Smooth muscle cell of the pulmonary artery (primary cell): ENCODE data around the gene FANCG. TPM values are rescaled to one million over a fixed set of nuclear protein-coding genes. Genes with fewer than 3 reads are reported as not detected.

Experiments
- total RNA-seq: library from RNA; depleted of rRNA; stranded (reverse); fragments of >200 nt; gene quantifications from 2 replicates; pipeline ENCODE4 v1.2.3, GENCODE V29; 2014

The FANCG gene
- 10.4 and 10.9 TPM in 2 replicates for total RNA-seq

DNA sequence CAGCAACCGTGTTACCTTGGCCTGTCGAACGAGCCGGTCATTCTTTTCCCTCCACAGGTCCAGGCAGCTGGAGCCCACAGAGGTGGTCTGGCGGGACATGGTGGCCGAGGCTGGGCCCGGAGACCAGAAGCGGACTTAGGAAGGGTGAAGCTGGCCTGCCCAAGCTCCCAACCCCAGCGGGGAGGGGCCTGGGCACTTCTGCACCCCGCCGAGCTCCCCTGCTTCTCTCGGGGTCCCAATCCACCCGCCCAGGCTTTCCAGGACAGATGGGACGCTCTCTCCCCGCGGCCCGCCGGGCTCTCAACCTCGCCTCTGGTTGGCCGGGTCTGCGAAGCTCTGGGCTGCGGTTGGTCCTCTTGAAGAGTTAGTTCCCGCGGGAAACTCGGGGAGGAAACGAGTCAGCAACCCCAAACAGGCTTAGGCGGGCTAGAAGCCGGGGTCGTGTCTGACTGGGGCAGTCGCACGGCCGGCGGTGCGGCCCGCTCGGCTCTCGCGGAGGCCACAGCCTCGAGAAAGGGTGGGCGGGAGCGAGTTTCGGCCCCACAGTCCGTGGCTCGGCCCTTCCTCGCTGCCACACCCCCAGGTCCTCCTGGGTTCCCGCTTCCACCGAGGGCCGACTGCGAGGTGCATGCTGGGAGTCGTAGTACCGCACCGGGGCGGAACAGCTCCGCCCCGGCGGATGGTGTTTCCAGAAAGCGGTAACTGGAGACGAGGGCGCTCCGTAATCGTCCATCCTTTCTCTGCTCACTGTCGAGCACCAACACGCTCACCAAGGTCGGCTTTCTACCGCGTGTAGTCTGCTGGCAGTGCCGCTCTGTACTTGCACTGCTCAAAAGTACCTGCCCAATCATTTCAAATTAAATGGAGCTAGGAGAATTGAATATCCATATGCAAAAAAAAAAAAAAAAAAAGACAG is at the start of gene FANCG:
Gene FANCG, minus strand, starts transcription at position 517 of the 916 bp plus-strand sequence. Its CDS starts 418 bp downstream, at position 99.

GRCh38 chr9:35115680-35116538 is 36.2 kb upstream of the FANCG start, which contains the start of gene ATOSB:
ATOSB (minus strand) TSS chr9:35115862; CDS start chr9:35108274, 7,588 bp downstream.

DNA sequence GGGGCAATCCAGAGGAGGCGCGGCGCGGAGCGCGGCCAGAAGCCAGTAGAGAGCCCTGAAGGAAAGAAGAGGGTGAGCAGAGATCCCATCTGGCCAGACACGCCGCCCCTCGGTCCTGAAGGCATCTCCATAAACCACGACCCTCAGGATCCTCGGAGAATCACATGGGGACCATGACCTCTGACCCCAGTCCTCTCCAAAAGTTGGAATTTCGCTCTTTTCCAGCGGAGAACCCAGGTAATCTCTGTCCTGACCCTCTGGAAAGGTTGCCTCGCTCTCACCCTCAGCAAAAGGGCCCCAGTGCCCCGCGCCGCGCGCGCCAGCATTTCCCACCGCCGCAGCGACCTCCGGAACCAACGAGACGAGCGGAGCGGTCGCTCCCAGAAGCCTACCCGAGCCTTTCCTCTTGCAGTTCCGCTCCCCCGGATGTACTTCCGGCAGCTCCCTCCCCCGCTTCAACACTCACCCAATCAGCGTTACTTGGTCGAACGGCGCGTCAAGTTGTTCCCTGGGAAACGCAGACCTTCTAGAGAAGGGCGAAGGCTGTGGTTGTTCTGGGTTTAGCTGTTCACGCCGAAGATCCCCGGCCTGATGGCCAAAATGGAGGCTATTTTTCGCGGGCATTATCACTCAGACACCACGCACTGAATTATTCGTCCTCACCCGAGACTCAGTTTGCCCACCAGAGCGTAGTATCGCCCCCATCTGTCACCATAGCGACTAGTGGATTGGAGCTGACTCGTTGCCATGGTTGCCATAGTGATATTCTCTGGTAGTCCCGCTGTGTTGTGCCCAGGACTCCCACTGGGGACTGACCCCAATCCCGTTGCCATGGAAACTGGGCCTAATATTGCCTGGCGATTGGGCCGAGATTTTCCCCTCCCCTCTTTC is 23.3 kb upstream of the FANCG start, which contains the start of gene STOML2:
Gene STOML2, minus strand, starts transcription at position 363 of the 891 bp plus-strand sequence. Its CDS starts 37 bp downstream, at position 326.

DNA sequence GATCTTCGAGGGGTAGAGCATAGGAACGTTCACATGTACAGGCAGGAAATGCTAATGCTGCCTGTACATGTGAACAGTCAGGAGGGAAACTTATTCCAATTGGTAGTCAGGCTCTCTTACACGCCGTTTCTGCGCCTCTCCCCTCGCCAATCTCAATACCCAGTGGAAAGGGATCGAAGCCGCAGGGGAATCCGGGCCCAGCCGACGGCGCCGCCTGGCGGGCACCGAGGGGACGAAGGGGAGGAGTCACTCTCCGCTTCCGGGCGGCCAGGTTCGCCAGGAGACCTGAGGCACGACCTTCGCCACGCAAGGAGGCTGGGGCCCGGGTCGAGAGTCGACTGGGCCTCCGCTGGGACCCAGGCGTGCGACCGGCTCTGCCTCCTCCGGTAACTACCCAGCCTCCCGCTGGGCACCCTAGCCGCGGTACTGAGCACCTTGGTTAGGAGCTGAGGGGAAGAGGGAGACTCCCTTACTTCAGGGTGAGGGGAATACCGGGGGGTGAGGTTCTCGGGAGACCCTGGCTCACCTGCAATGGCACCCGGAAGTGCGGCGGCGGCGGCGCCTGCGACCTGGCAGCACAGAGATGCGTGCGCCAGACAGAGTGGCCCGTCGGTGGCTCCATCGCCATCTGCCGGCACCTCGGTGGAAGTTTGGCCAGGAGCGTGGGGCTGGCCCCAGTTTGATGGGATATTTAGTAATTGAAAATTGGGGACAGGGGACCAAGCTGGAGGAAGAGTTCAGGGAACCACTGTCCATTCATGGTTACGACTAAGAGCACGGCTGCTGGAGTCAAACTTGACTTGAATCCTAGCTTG is 16.5 kb upstream of the FANCG start, which contains the start of gene PIGO:
Gene PIGO, minus strand, starts transcription at position 557 of the 815 bp plus-strand sequence. CDS start 1,026 bp downstream, outside the sequence.

GRCh38 chr9:35072461-35073278 is 7.1 kb downstream of the FANCG start, which contains the start of gene VCP:
VCP (minus strand) TSS chr9:35072625; CDS start chr9:35072353, 272 bp downstream.

Other genes starting within 250 kb of the FANCG start
- gene PHF24, start 121.7 kb downstream of the FANCG start, total RNA-seq: 0.07 and 0.10 TPM in 2 replicates
- 10.2 and 10.5 TPM in 2 replicates for gene DNAJB5, start 90.2 kb downstream of the FANCG start, total RNA-seq
- 381 and 478 TPM in 2 replicates for gene VCP, start 7.3 kb downstream of the FANCG start, total RNA-seq
- 18.8 and 25.9 TPM in 2 replicates for gene PIGO, start 16.6 kb upstream of the FANCG start, total RNA-seq
- 99.2 and 132 TPM in 2 replicates for gene STOML2, start 23.2 kb upstream of the FANCG start, total RNA-seq
- gene ATOSB, start 35.9 kb upstream of the FANCG start, total RNA-seq: 28.2 and 37.1 TPM in 2 replicates
- gene UNC13B, start 82.1 kb upstream of the FANCG start, total RNA-seq: 34.3 and 40.9 TPM in 2 replicates